HG03571 (cell line): ENCODE data around the gene QSOX2.

ENCODE experiments used
- ATAC-seq: cut with Tn5 transposase; IDR thresholded peaks from one replicate; pipeline ENCODE4 v1.9.1; 2021; ENCODE audit not compliant: unreplicated experiment

Gene QSOX2

DNA sequence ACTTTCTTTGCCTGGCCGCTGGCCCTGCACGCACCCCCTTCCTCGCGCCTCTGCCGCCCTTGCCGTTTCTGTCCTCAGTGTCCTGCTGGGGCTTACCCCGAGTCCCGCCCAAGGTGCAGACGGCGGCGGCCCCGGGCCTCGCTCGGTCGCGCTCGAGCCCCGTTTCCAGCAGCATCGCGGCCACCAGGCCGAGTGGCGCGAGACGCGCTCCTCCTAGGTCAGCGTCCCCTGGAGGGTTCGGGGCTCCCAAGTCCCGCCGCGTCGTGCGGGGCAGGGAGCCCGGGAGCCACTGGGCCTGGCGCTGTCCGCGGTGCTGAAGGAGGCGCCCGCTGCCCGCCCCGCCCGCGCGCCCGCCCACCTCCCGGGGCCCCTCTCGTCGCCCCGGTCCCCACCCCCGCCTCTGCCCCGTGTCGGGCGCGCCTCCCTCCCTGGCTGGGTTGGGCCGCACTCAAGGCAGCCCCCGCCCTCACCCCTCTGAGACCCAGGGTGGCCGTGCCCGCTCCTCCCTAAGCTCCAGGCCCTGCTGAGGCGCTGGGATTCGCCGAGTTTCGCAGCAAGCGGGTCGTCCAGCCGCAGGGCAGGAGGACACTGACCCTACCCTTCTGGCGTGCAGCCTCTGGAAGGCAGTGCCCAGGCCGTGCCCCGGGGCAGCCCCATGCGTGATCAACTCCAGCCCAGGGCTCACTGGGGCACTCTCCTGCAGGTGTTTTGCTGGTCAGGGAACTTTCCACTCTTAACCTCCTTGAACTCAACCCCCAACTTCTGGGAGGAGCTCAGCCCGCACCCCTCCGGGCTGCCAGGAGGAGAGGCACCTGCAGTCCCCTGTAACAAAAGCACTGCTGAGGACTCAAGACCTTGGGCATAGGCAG is 40.5 kb downstream of the QSOX2 start, which contains the start of gene LHX3:
Gene LHX3 (minus strand): TSS at position 291 of the 869 bp plus-strand sequence. CDS start 116 bp downstream, at position 175.
- ATAC-seq = no peak

DNA sequence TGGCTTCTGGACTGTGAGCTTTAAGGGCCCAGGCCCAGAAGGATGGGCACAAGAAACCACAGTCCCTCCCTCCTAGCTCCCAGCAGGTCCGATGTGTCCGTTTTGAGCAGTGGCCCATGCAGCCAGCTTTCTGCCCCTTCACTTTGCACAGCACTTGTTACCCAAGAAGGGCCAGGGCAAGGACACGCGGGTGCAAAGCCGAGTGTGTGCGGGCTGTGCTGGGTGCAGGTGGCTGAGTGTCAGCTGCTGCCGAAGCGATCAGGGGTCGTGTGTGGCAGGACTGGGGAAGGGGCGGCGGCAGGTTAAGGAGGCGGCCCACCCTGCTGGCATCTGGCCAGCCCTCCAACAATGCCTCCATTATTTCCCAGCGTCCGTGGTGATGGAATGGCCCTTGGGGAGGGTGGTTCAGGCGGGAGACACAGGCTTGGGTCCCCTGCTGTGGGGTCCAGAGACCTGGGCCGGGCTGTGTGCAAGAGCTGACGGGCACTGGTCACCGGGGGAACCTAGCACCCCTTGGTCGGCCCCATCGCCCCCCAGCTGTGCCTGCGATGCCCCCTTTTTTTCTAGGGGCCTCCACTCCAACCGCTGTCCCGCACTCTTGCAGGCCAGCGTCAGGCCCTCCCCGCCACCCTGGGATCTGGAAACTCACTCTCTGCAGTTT is 41.3 kb downstream of the QSOX2 start:
- no peak for ATAC-seq

DNA sequence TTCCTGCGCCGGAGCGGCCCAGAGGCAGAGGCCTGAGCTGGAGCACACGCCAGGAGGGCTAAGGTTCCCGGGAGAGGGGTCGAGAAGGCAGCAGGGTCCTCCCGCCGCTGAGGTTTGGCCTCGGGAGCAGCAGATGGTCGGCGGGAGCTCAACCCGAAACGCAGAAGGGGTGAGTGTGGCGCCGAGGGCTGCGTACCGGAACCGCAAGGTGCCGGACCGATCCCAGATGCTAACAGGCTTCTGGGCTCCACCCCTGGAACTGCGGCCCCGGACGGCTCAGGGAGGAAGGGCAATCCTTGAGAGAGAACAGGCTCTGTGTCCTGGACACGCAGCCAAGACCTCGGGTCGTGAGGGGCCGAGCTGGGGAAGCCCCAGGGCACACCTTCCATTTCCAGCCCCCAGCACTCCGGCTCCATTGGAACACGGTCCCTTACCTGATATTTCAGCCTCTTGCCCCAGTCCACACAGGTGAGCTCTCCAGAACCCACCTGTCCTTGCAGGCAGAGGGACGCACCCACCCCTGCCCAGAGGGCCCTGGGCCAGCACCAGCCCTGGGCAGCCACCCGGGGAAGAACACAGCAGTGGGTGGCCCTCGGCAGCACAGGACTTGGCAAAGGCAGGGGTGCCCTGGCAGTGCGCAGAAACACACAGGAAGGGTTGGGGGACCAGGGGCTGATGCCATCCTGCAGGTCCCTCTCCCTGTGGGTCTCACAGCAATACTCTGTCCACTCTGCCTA is 42.0 kb downstream of the QSOX2 start:
- ATAC-seq = no peak

DNA sequence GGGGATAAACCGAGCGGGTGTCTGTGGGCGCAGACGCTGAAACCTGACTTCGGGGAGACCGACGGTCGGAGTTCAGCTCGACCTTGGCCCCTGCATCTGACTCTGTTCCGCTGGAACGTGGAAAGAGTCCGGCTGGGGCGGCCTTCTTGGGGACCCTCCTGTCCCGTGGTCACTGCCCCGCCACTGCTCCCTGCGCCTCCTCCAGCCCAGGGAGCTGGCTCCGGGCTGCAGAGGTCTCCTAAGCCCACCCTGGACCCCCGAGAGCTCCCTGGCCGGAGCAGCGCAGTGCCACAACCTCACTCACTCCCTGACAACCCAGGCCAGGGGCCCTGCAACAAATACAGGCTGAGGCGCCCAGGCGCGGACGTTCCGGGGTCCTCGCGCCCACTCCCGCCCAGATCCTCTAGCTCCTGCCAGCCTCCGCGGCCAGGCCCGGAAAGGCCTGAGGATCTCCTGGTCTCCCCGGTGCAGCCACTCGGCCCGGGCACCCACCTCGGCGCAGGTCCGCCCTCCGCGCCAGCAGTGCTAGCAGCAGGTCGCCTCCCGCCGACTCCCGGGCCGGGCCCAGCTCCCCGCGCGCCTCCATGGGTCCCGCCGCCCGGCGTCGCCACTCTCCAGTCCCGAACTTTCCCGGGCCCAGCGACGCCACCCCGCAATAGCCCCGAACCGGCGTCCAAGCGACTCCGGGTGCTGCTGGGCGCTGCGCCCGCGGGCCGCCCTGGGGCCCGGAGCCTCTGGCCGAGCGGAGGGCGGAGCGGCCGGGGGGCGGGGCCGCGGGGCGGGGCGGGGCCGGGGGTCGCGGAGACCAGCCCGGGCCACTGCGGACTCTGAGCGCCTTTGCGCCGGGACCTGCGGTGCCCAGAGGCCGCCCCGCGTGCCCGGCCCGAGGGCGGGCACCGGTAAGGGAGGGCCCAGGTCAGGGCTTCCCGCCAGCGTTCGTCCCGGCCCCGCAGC is 42.9 kb downstream of the QSOX2 start:
- no peak for ATAC-seq

DNA sequence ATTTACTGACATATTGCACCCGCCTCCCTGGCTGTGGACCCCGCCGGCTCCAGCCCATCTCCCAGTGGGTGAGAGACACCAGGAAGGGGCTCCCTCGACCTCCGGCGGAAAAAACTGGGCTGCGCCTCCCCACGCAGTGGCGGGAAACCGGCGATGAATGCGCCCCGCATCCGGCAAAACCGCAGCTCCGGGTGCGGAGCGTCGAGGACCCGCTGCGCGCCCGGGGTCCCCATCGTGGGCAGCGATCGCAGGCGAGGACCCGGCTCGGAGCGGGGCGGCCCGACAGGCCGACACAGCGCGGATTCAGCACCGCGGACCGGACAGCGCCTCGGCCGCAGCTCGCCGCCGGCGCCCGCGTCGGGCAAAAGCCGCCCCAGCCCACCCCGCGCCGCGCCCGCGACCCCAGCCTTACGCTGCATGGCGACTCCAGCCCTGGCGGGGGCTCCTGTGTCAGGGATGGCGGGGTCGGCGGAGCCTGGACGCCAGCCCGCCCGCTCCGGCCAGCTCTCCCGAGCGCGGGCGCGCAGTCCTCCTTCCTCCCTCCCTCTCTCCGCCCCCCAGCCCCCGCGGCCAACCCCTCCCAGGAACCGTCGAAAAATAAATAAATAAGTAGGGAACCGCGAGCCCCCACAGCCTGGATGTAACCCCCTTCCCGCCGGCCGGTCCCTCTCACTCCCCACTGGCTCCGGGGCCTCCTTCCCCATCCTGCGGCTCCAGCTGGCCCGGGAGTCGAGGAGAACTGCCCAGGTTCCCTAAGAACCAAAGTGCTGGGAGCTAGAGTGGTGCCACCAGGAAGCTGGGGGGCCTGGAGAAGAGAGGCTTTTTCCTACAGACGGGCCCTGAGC is 43.8 kb downstream of the QSOX2 start:
- no peak for ATAC-seq

DNA sequence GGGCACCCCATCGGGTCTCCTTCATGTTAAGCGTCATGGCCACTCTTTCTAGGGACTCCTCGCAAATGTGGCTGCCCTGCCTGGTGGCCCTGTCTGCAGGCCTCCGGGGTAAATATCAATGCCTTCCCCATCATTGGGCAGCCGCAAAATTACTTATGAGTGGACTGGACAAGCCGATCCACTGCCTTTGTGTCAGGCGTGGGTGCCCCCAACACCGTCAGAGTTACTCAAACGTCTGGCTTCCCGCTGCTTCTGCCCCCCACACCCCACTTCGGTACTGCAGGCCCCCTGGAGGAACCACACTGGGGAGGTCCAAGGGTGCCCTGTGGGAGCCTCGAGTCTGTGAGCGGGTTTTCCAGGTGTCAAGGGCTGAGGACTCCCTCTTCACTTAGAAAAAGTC is 44.4 kb downstream of the QSOX2 start:
- no peak for ATAC-seq

DNA sequence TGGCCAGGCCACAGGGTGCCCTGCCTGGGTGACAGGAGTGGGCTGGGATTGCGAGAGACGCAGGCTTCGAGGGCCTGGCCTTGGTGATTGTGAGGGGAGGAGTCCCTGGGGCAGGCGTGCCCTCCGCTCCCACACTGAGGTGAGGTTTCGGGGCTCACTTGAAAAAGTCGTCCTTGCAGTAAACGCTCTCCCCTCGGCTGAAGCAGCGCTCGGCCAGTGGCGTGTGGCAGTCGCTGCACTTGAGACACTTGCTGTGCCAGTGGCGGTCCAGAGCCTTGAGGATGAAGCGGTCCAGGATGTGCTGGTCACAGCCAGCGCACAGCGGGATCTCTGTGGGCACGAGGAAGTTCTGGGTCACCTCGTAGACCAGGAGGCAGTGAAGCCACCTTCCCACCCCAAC is 45.2 kb downstream of the QSOX2 start:
- ATAC-seq = no peak

DNA sequence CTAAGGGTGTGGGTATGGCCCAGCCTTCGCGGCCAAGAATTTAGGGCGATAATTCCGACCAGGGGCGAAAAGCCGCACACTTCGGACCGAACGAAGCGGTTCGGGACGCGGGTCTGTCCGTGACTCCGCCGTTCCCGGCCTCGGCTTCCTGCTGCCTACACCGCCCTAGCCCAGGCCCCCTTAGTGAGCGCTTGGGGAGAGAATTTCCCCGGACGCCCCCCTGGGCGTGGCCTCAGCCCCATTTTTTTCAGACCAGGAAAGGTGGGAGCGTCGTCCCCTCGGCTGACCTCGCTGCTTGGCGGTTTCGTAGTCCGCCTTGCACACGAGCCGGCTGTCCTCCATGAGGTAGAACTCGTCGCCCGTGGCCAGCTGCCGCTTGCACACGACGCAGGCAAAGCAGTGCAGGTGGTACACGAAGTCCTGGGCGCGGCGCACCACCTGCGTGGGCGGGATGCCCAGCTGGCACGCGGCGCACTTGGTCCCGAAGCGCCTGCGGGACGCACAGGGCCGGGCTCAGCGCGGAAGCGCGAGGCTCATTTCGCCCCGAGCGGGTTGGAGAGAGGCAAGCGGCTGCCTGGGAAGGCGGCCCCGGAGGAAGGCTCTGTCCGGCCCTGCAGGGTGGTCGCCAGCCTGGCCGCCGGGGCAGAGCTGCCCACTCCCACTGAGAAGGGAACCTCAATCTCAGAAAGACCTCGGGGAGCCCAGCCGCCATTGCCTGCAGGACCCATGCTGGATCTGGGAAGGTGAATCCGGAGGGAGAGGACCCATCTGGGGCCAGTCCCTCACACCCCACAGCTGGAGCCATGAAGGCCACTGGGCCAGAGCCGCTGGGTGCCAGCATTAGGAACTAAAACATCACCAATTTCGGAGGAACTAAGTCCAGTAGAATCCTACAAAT is 46.0 kb downstream of the QSOX2 start:
- no peak for ATAC-seq

DNA sequence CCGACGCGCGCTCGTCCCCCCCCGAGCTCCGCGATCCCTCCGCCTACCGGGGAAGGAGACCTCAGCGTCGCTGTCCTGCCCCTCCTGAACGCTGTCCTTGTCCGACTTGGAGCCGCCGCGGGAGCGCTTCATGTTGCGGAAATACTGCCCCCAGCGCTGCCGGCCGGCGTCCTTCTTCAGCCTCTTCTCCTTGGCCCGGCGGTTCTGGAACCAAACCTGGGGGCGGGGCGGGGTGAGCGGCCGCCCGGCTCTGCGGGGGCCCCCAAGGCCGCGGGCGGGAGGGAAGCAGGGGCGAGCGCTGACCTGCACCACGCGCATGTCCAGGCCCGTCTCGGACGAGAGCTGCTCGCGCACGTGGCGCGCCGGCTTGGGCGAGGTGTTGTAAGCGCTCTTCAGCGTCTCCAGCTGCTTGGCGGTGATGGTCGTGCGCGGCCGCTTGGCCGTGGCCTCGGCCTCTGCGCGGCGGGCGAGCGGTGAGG is 47.0 kb downstream of the QSOX2 start:
- ATAC-seq = no peak

DNA sequence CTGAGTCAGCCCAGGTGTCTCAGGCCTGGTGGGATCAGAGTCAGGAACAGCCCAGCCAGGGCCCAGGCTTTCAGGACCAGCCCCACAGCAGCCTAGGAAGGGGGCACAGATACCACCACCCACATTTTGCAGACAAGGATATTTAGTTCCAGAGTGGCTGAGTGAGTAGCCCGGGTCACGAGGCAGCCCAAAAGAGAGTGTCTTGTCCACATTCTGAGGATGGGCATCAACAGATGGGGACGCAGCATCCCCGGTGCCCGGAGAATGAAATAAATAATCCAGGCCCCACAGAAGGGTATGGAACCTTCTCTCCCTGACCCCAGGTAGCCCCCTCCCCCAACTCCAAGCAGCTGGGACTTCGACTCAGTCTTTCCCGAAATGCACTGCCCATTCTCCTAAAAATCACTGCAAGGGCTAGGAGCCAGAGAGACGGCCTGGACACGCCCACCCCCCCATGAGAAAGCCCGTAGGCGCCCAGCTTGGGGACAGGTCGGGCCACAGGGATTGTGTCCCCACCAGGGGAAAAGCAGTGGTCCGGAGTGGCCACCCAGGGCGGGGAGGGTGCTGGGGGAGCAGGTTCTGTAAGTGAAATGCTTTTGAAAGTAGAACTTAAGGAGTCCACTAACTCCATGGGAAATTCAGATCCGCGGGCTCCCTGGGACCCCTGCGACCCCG is 47.5 kb downstream of the QSOX2 start:
- no peak for ATAC-seq

DNA sequence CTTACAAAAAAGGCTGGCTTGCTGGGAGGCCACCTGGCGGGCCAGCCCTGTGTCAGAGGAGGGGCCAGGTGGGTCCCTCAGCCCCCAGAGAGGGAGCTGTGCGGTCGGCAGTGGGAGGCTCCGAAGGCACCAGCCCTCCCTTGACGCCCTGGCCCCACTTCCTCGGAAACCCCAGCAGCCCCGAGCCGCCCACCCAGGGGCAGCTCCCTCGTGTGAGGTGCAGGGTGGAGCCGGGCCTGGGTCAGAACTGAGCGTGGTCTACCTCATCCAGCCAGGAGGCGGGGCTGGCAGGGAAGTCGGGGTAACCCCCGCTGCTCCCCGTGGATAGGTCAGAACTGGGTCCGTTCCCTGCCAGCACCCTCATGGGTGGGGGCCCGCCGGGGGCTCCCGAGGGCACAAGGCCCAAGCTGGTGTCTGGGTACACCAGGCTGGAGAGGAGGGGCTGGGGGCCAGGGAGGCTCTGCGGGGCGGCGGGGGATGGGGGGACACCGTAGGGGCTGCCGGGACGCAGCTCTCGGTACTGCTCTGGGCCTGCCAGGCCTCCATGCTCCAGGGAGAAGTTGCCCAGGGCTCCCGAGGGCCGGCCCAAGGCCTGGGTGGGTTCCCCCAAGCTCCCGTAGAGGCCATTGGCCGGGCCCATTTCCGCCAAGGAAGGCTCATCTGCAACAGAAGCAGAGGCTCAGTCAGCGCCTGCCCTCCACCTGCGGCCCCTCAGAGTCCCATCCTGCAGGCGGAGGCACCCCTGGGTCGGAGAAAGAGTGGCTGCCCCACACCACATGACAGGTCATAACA is 48.3 kb downstream of the QSOX2 start:
- no peak for ATAC-seq

DNA sequence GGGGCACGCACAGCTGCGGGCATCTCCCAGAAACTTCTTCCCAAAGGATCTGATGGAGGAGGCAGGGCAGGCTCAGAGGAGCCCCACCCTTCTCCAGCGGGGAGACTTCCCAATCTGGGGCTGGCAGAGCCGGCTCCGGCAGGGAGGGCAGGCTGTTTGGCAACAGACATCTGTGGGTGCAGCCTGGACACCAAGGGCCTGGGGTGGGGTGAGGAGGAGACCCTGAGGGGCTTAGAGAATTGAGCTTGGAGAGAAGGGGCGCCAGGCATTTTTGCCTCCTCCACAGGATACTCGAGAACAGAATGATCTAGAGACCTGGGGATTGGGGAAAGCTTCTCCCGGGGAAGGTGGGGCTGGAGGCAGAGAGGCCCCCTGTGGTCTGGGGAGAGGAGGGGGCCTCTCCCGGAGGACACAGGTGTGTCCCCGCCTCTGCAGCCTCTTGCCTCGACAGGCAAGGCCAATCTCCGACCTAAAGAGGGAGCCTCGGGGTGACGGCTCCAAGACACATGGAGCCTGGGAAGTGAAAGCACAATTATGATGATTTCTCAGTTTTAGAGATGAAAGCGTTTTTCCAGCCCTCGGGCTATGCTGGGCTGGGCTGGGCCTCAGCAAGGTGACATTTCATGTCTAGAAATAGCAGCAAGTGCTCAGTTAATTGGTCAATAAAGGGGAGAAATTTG is 49.1 kb downstream of the QSOX2 start:
- no peak for ATAC-seq

DNA sequence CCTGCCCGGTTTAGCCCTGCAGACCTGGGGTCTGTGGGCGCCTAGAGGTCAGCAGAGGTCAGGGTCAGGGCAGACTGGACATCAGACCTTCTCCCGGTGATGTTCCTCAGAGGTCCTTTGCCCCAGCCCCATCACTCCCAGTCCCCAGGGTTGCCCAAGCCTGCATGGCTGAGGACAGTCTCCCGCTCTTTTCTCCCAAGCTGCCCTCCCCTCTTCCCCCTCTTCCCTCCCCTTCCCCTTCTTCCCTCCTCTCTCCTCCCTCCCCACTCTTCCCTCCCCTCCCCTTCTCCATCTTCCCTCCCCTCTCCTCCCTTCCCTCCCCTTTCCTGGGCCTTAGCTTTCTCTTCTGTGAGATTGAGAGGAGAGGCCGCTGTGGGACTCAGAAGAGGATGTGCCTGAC is 51.1 kb downstream of the QSOX2 start:
- no peak for ATAC-seq

DNA sequence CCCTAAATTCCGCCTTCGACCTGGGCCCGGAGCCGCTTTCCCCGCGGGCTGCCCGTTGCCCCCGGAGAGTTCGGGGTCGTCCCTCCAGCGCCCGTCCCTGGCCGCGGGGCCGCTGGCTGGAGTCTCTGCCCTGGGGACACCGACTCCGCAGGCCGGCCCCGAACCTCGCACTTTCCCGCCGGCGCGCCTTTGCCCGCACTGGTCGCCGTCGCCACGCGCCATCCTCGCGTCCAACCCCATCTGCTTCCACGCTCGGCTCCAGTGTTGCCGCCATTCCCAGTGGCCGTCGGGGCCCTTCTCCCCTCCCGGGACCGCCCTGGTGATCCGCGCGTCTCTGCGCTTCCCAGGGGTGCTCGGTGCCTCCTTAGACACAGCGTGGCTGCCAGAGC is 51.7 kb downstream of the QSOX2 start:
- ATAC-seq = no peak

DNA sequence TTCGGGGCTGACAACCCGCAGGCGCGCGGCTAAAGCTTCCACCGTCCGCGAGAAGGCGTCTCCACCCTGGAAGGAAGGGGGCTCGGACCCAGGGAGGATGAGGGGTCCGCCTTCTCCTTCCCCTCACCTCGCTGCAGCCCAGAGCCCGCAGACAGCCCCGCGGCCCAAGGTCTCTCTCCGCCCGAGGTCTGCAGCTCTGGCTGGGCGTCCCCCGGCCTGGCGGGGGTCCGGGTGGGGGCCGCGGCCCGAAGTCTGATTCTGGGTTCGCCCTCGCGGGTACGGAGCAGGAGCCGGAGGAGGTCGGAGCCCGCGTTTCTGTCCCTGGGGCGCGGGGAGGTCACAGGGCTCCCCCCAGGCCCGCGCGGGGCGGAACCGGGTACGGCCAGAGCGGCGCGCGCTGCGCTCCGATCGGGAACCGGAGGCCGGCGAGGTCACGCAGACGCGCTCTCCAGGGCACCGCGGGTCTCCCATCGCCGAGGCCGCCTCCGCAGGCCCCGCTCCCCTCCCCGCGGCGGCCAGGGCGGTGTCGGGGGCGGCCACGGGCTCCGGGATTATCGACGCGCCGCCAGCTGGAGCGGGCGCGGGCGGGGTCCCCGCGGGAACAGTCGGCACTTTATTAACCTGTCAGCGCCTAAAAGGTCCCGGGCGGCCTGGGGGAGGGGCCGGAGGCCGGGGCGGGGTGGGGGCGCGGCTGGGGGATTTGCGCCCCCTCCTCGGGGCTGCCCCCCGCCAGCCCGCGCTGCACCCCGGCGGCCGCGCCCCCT is 52.3 kb downstream of the QSOX2 start:
- no peak for ATAC-seq
